ELR (cell line): ENCODE measurements around the gene F2R.
"Not testable (repeated sequence)": the region's sequence is repeated elsewhere in the genome, so short reads cannot be mapped to it uniquely, and the experiment has no call there.

Experiments
- DNase-seq: peaks from one replicate; pipeline ENCODE4 v3.0.0-alpha.2; 2015; ENCODE audit warnings: low read depth

The F2R gene

GRCh38 chr5:76718880-76719279 lies 3.0 kb downstream of the F2R start:
- DNase-seq: no peak

GRCh38 chr5:76720988-76721569 lies 5.2 kb downstream of the F2R start:
- no peak for DNase-seq

DNA sequence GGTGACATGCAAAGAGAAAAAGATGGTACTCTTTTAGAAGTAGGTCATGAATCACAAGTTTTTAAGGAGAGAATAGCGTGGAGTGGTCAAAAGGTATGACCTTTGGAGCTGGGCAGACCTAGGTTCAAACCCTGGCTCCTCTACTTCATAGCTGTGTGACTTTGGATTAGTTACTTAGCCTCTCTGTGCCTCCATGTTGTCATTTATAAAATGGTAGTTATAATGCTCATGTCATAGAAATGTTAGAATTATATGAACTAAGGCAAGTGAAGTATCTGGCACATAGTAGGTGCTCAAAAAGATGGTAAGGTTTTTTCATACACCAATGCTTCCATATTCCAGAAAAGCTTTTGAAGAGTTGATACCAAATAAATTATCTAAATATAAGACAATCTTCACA lies 7.3 kb downstream of the F2R start:
- no peak for DNase-seq

GRCh38 chr5:76723906-76724305 lies 8.0 kb downstream of the F2R start:
- DNase-seq: no peak

- DNase-seq: peak; percentile 85
Measured at GRCh38 chr5:76724871-76725270, 8.9 kb downstream of the F2R start.

DNA sequence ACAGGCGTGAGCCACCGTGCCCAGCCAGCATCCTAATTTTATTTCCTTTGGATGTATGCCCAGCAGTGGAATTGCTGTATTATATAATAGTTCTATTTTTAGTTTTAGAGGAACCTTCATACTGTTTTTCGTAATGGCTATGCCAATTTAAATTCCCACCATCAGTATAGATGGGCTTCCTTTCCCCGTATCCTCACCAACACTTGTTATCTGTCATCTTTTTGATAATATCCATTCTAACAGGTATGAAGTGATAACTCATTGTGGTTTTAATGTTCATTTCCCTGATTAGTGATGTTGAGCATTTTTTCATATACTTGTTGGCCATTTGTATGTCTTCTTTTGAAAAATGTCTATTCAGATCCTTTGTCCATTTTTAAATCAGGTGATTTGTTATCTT lies 13.0 kb downstream of the F2R start:
- DNase-seq: no peak

DNA sequence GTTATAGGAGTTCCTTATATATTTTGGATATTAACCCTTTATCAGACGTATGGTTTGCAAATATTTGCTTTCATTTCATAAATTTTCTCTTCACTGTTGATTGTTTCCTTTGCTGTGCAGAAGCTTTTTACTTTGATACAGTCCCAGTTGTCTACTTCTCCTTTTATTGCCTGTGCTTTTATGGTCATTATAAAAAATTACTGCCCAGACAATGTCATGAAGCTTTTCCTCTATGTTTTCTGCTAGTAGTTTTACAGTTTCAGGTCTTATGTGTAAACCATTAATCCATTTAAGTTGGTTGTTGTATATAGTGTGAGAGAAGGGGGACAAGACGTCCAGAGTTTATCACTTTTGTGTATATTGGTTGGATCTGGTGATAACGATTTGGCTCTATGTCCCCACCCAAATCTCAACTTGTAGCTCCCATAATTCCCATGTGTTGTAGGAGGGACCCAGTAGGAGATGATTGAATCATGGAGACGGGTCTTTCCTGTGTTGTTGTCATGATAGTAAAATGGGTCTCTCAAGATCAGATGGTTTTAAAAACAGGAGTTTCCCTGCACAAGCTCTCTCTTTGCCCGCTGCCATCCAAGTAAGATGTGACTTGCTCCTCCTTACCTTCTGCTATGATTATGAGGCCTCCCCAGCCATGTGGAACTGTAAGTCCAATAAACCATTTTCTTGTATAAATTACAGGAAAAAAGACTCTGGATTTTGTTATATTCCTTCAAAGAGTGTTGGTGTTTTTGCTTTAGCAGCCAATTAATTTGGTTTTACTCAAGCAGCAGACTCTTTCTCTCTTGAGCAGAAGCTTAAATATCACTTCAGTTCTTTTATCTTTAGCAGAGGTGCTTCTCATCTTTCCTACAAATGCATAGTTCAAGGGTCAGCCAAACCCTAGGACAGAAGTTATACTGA lies 13.7 kb downstream of the F2R start:
- DNase-seq: no peak

DNA sequence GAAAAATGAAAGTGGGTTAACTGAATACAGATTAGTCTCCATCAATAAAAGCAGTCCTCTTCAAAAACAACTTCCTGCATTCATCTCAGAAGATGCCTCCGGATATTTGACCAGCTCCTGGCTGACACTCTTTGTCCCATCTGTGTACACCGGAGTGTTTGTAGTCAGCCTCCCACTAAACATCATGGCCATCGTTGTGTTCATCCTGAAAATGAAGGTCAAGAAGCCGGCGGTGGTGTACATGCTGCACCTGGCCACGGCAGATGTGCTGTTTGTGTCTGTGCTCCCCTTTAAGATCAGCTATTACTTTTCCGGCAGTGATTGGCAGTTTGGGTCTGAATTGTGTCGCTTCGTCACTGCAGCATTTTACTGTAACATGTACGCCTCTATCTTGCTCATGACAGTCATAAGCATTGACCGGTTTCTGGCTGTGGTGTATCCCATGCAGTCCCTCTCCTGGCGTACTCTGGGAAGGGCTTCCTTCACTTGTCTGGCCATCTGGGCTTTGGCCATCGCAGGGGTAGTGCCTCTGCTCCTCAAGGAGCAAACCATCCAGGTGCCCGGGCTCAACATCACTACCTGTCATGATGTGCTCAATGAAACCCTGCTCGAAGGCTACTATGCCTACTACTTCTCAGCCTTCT lies 16.6 kb downstream of the F2R start:
- no peak for DNase-seq

DNA sequence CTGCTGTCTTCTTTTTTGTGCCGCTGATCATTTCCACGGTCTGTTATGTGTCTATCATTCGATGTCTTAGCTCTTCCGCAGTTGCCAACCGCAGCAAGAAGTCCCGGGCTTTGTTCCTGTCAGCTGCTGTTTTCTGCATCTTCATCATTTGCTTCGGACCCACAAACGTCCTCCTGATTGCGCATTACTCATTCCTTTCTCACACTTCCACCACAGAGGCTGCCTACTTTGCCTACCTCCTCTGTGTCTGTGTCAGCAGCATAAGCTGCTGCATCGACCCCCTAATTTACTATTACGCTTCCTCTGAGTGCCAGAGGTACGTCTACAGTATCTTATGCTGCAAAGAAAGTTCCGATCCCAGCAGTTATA lies 17.1 kb downstream of the F2R start:
- DNase-seq: no peak

DNA sequence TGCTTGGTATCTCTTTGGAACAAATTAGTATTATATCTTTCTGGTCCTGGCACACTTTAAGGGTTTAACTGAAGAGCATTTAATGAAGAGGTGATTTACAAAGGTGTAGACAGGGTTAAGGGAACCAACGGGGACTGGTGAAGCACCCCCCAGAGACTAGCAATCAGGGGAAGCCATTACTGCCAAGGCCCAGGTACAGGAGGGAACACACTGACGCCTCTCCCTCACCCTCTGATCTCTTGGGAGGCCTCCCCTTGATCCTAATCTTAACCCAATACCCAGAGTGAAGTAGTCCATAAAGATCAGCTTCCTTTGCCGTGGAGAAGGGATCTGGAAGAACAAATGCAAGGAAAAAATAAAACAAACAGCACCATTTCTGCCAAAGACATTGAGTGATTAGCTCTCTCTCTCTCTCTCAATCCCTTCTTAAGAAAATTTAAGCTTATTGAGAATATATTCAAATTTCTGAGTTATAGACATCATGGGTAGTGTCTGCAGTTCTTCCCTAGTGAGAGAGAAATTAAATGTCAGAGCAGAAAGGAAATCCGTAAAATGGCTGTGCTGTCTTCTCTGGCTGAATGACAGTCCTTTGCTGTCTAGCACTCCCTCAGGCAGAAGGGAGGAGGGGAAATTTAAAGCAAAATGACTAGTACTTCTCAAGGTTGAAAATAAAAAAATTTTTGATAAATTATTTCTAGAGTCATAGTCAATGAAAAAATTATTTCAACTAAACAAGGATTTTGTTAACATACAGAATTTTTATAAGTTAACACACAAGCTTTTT lies 20.0 kb downstream of the F2R start:
- no peak for DNase-seq

- DNase-seq: no peak
Measured at GRCh38 chr5:76736679-76737556, 21.0 kb downstream of the F2R start.

DNA sequence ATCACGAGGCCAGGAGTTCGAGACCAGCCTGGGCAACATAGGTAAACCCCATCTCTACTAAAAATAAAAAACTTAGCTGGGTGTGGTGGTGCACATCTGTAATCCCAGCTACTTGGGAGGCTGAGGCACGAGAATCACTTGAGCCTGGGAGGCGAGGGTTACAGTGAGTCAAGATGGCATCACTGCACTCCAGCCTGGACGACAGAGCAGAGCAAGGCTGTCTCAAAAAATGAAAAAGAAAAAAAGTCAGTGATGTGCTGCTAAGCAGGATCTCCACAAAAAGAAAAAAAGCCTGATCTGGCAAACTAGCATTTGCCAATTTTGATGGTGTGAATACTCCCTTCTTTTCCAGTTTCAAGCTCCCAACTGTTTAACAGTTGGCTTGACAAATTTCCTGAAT lies 21.9 kb downstream of the F2R start:
- peak; percentile 53 for DNase-seq

DNA sequence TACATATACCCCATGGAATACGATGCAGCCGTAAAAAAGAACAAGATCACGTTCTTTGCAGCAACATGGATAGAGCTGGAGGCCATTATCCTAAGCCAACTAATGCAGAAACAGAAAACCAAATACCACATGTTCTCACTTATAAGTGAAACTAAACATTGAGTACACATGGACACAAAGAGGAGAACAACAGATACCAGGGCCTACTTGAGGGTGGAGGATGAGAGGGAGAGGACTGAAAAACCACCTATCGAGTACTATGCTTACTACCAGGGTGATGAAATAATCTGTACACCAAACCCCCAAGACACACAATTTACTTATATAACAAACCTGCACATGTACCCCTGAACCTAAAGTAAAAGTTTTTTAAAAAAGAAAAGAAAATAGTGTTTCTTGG lies 25.6 kb downstream of the F2R start:
- DNase-seq: not testable (repeated sequence)

DNA sequence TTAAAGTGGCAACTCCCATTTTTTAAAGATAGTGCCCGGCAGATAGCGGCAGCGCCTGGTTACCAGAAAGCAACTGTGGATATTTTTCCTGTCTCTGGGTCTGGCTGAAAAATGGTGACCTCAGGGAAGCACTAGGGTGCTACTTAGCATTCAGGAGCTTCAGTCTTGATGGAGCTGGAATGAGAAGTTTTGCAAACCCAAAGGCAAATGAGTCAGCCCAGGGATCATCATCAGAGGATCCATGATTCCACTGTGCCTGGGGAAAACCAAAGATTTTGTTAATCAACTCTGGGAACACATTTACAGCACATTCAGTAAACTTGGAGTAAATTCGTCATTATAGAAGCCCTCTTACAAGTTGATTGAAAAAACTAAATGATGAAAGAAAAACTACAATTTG lies 26.7 kb downstream of the F2R start:
- peak; percentile 67 for DNase-seq

DNA sequence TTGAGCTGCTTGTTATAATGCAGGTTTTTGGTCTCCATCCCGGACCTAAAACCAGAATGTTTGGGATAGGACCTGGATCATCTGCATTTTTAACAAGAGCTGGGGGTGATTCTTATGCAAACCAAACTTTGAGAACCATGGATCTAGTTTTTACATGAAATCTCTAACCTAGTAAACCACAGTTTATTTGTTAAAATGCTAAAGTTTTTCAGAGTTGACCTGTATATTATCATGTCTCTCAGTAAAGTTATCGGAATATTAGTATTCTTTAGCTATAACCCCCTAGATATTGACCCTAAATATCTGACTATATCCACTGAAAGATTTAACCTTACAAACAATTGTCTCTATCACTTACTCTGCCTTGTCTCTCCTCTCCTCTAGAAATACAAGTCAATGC lies 28.7 kb downstream of the F2R start:
- DNase-seq: no peak

GRCh38 chr5:76745670-76746069 lies 29.7 kb downstream of the F2R start:
- no peak for DNase-seq

GRCh38 chr5:76746677-76747076 lies 30.8 kb downstream of the F2R start:
- DNase-seq: peak; percentile 16

- DNase-seq: no peak
Measured at GRCh38 chr5:76747706-76748105, 31.8 kb downstream of the F2R start.

GRCh38 chr5:76751291-76751690 lies 35.4 kb downstream of the F2R start:
- DNase-seq: no peak

GRCh38 chr5:76754668-76755078 lies 38.7 kb downstream of the F2R start:
- no peak for DNase-seq
